DND-41 (cell line): ENCODE measurements around the gene FDPS.

ENCODE experiments used
- ATAC-seq: fragments of 200-7000 bp; cut with Tn5 transposase; 3 replicates; pipeline ENCODE4 v1.9.1; 2021; ENCODE audit warnings: low read depth; ENCODE audit not compliant: insufficient read depth
- DNase-seq: peaks from one replicate; pipeline ENCODE4 v3.0.0-alpha.2; 2020
- H2AFZ ChIP-seq: 2 replicates; pipeline ENCODE4 v1.6.0; 2012; ENCODE audit warnings: low read depth, low read length
- H3K27ac ChIP-seq: 2 replicates; pipeline ENCODE4 v1.5.1; 2012; ENCODE audit warnings: low read length, inconsistent platforms
- H3K27me3 ChIP-seq: fragments of 200-600 bp; sonication (generic); 2 replicates; pipeline ENCODE4 v1.6.0; 2012; ENCODE audit warnings: low read length, mild to moderate bottlenecking, inconsistent platforms; ENCODE audit not compliant: insufficient read depth, poor library complexity
- H3K36me3 ChIP-seq: 2 replicates; pipeline ENCODE4 v1.5.1; 2012; ENCODE audit warnings: low read length, inconsistent platforms; ENCODE audit not compliant: insufficient read depth
- H3K4me1 ChIP-seq: 2 replicates; pipeline ENCODE4 v1.5.1; 2012; ENCODE audit warnings: mild to moderate bottlenecking, low read length; ENCODE audit not compliant: insufficient read depth
- H3K4me2 ChIP-seq: 2 replicates; pipeline ENCODE4 v1.6.0; 2012; ENCODE audit warnings: mild to moderate bottlenecking, moderate library complexity, low read length, inconsistent platforms; ENCODE audit not compliant: insufficient read depth
- H3K4me3 ChIP-seq, 2 experiments: fragments of 200-600 bp in 1 of 2; shearing (Covaris generic) in 1 of 2; 2 replicates each; pipeline ENCODE4 v1.5.1; 2012 to 2016; ENCODE audit warnings: inconsistent platforms in 2 of 2, low read length in 2 of 2, mild to moderate bottlenecking in 2 of 2, low read depth in 1 of 2, moderate library complexity in 1 of 2
- H3K79me2 ChIP-seq: 2 replicates; pipeline ENCODE4 v1.6.0; 2012; ENCODE audit warnings: low read length, inconsistent platforms; ENCODE audit not compliant: insufficient read depth
- H3K9ac ChIP-seq: 2 replicates; pipeline ENCODE4 v1.6.0; 2012; ENCODE audit warnings: low read depth, mild to moderate bottlenecking, inconsistent platforms, low read length, moderate library complexity
- H3K9me3 ChIP-seq: 2 replicates; pipeline ENCODE4 v1.5.1; 2012; ENCODE audit warnings: low read length, moderate library complexity, mild to moderate bottlenecking, inconsistent platforms; ENCODE audit not compliant: insufficient read depth, severe bottlenecking
- H4K20me1 ChIP-seq: 2 replicates; pipeline ENCODE4 v1.6.0; 2012; ENCODE audit warnings: low read length; ENCODE audit not compliant: insufficient read depth
- EZH2 ChIP-seq: IDR thresholded peaks from 3 replicates; pipeline ENCODE4 v1.6.1; 2012; ENCODE audit warnings: borderline replicate concordance, low read depth, mild to moderate bottlenecking, moderate library complexity, low read length, inconsistent platforms; ENCODE audit not compliant: severe bottlenecking
- TF ChIP-seq, protein P1 (sequence below): IDR thresholded peaks from 2 replicates; pipeline ENCODE4 v1.5.1; 2012; ENCODE audit warnings: borderline replicate concordance, low read length, moderate library complexity, mild to moderate bottlenecking; ENCODE audit not compliant: poor library complexity, severe bottlenecking; ENCODE audit errors: extremely low read depth

FDPS gene

DNA sequence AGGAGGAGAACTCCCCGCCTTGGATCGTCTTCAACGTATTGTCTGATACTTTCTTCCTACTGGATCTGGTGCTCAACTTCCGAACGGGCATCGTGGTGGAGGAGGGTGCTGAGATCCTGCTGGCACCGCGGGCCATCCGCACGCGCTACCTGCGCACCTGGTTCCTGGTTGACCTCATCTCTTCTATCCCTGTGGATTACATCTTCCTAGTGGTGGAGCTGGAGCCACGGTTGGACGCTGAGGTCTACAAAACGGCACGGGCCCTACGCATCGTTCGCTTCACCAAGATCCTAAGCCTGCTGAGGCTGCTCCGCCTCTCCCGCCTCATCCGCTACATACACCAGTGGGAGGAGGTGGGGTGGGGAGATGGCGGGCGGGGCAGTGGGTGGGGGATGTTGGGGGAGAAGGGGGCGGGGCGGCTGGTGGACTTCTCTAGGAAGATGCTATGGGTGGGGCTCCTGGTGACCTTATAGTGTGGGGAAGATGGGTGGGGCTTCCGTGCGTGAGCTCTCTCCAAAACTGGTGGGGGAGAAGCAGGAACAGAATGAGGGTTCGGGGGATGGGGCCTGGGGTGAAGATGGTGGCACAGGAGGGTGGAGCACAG is 26.1 kb upstream of the FDPS start:
- ATAC-seq (no peak), DNase-seq (no peak)
- Histone ChIP-seq H2AFZ (no peak overlapping the region), H3K27me3 (no peaks in the 10 kb centered on the region), H3K4me3 (no peak overlapping the region), H4K20me1 (peaks cover 13% of the 10 kb centered on the region), H3K9ac (no peak overlapping the region), H3K4me2 (no peak overlapping the region), H3K36me3 (peaks cover 7% of the 10 kb centered on the region), H3K4me1 (peaks cover 18% of the 10 kb centered on the region), H3K79me2 (no peaks in the 10 kb centered on the region), H3K27ac (no peak overlapping the region), H3K9me3 (no peaks in the 10 kb centered on the region)
- TF ChIP-seq EZH2, result no peak
- TF ChIP-seq, protein P1, sequence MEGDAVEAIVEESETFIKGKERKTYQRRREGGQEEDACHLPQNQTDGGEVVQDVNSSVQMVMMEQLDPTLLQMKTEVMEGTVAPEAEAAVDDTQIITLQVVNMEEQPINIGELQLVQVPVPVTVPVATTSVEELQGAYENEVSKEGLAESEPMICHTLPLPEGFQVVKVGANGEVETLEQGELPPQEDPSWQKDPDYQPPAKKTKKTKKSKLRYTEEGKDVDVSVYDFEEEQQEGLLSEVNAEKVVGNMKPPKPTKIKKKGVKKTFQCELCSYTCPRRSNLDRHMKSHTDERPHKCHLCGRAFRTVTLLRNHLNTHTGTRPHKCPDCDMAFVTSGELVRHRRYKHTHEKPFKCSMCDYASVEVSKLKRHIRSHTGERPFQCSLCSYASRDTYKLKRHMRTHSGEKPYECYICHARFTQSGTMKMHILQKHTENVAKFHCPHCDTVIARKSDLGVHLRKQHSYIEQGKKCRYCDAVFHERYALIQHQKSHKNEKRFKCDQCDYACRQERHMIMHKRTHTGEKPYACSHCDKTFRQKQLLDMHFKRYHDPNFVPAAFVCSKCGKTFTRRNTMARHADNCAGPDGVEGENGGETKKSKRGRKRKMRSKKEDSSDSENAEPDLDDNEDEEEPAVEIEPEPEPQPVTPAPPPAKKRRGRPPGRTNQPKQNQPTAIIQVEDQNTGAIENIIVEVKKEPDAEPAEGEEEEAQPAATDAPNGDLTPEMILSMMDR, result no peak

DNA sequence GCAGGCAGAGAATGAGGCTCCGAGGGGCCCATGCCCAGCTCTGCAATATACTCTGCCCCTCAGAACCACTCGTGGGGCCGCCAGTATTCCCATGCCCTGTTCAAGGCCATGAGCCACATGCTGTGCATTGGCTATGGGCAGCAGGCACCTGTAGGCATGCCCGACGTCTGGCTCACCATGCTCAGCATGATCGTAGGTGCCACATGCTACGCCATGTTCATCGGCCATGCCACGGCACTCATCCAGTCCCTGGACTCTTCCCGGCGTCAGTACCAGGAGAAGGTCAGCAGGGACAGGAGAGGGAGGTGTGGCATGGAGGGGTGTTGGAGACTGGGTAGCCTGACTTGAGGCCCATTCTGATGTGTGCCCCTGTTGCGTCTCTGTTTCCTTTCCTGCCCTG is 24.2 kb upstream of the FDPS start:
- Histone ChIP-seq H3K79me2 (no peaks in the 10 kb centered on the region), H3K27me3 (no peaks in the 10 kb centered on the region), H3K36me3 (peaks cover 7% of the 10 kb centered on the region), H2AFZ (no peak overlapping the region), H3K4me1 (0 out of 2 replicates have a peak, but pooled peaks cover under 1% of the 10 kb centered on the region), H3K27ac (no peak overlapping the region), H3K4me2 (no peak overlapping the region), H4K20me1 (peaks cover 2% of the 10 kb centered on the region; the same call in 1 of the 2 replicates), H3K9me3 (no peaks in the 10 kb centered on the region), H3K9ac (no peak overlapping the region), H3K4me3 (no peak overlapping the region)
- no peak for DNase-seq
- ATAC-seq, result no peak
- TF ChIP-seq EZH2, result no peak
- TF ChIP-seq, protein P1, result no peak

DNA sequence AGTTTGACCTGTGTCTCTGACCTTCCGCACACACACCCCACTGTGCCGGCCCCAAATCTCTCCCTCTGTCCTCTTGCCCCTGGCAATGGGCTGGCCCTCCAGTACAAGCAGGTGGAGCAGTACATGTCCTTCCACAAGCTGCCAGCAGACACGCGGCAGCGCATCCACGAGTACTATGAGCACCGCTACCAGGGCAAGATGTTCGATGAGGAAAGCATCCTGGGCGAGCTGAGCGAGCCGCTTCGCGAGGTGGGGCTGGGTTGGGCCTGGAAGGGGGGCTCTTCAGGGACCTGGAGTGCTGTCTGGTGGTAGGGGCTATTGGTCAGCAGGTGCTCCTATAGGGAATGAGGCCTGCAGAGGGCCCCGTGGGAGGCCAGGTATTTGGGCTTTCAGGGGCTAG is 23.6 kb upstream of the FDPS start:
- Histone ChIP-seq H3K4me3 (no peak overlapping the region), H3K4me1 (no peaks in the 10 kb centered on the region), H3K79me2 (no peaks in the 10 kb centered on the region), H3K9me3 (no peaks in the 10 kb centered on the region), H2AFZ (no peak overlapping the region), H3K9ac (no peak overlapping the region), H3K36me3 (peaks cover 7% of the 10 kb centered on the region), H3K4me2 (no peak overlapping the region), H4K20me1 (peaks cover 2% of the 10 kb centered on the region; the same call in 1 of the 2 replicates), H3K27ac (no peak overlapping the region), H3K27me3 (no peaks in the 10 kb centered on the region)
- no peak for DNase-seq
- ATAC-seq, result no peak
- TF ChIP-seq EZH2, result no peak
- TF ChIP-seq, protein P1, result no peak
